MG63 (cell line): ENCODE data around the gene WDR76. TPM values are rescaled to one million over a fixed set of nuclear protein-coding genes. Genes with fewer than 3 reads are reported as not detected.
"Not testable (repeated sequence)": the region's sequence is repeated elsewhere in the genome, so short reads cannot be mapped to it uniquely, and the experiment has no call there.

Experiments used
- DNase-seq: peaks from one replicate; pipeline ENCODE4 v3.0.0-alpha.2; 2020
- H3K27me3 ChIP-seq: fragments of 250-450 bp; sonication (Bioruptor Pico); 2 replicates; pipeline ENCODE4 v1.5.1; 2020; ENCODE audit warnings: mild to moderate bottlenecking, moderate library complexity
- H3K36me3 ChIP-seq: fragments of 250-450 bp; sonication (Bioruptor Pico); 2 replicates; pipeline ENCODE4 v1.5.1; 2020; ENCODE audit warnings: mild to moderate bottlenecking, moderate library complexity
- H3K4me3 ChIP-seq: fragments of 250-450 bp; sonication (Bioruptor Pico); 2 replicates; pipeline ENCODE4 v1.5.1; 2020; ENCODE audit warnings: mild to moderate bottlenecking, moderate library complexity
- H3K9me3 ChIP-seq: fragments of 250-450 bp; sonication (Bioruptor Pico); 2 replicates; pipeline ENCODE4 v1.5.1; 2020; ENCODE audit warnings: mild to moderate bottlenecking, moderate library complexity
- total RNA-seq: library from RNA; depleted of rRNA; stranded (reverse); fragments of >200 nt; shearing (Covaris generic); gene quantifications from 2 replicates; pipeline ENCODE4 v1.2.3, GENCODE V29; 2014; ENCODE audit warnings: low replicate concordance

WDR76 gene
- total RNA-seq, 1 experiment from 2014 or later: 49.9 TPM

GRCh38 chr15:43802676-43803075, 24.1 kb upstream of the WDR76 start:
- not testable (repeated sequence) for H3K27me3 ChIP-seq, H3K4me3 ChIP-seq, DNase-seq, H3K9me3 ChIP-seq
- H3K36me3 ChIP-seq: peaks cover 82% of the 10 kb centered on the region

GRCh38 chr15:43808435-43808950, 18.3 kb upstream of the WDR76 start:
- Histone ChIP-seq H3K27me3 (no peaks in the 10 kb centered on the region), H3K9me3 (no peaks in the 10 kb centered on the region), H3K4me3 (no peak overlapping the region), H3K36me3 (peaks cover 83% of the 10 kb centered on the region)
- no peak for DNase-seq

- peaks cover 89% of the 10 kb centered on the region for H3K36me3 ChIP-seq
- no peak overlapping the region for H3K4me3 ChIP-seq
- no peaks in the 10 kb centered on the region for H3K27me3 ChIP-seq
- no peak for DNase-seq
- no peaks in the 10 kb centered on the region for H3K9me3 ChIP-seq
These were observed 17.7 kb upstream of the WDR76 start for GRCh38 chr15:43808960-43809678.

- H3K9me3 ChIP-seq, H3K4me3 ChIP-seq, H3K27me3 ChIP-seq, DNase-seq: not testable (repeated sequence)
- peaks cover 87% of the 10 kb centered on the region for H3K36me3 ChIP-seq
These were observed 11.7 kb upstream of the WDR76 start for GRCh38 chr15:43815064-43815463.

GRCh38 chr15:43821505-43821904, 5.3 kb upstream of the WDR76 start:
- Histone ChIP-seq H3K36me3 (peaks cover 42% of the 10 kb centered on the region), H3K4me3 (no peak overlapping the region), H3K27me3 (no peaks in the 10 kb centered on the region), H3K9me3 (no peaks in the 10 kb centered on the region)
- DNase-seq: no peak

- H3K4me3 ChIP-seq: peak within 1 kb of the TSS; percentile 74
- no peaks in the 10 kb centered on the region for H3K27me3 ChIP-seq
- no peaks in the 10 kb centered on the region for H3K9me3 ChIP-seq
- H3K36me3 ChIP-seq: peaks cover 35% of the 10 kb centered on the region
- DNase-seq: peak; percentile 95
These were observed 2.2 kb upstream of the WDR76 start, which contains the start of gene MFAP1 for GRCh38 chr15:43824302-43825246. Gene MFAP1 (minus strand): TSS chr15:43824690. CDS start chr15:43824569, 121 bp downstream.

- peaks cover 35% of the 10 kb centered on the region for H3K36me3 ChIP-seq
- H3K4me3 ChIP-seq, H3K27me3 ChIP-seq, DNase-seq, H3K9me3 ChIP-seq: not testable (repeated sequence)
These were observed 1.5 kb upstream of the WDR76 start for GRCh38 chr15:43825305-43825704.

- H3K9me3 ChIP-seq: no peaks in the 10 kb centered on the region
- peak overlapping the region; percentile 57 for H3K4me3 ChIP-seq
- peaks cover 38% of the 10 kb centered on the region for H3K36me3 ChIP-seq
- DNase-seq: no peak
- no peaks in the 10 kb centered on the region for H3K27me3 ChIP-seq
These were observed 734 bp upstream of the WDR76 start for GRCh38 chr15:43826029-43826507.

GRCh38 chr15:43828061-43828657, 1.4 kb downstream of the WDR76 start:
- Histone ChIP-seq H3K27me3 (no peaks in the 10 kb centered on the region), H3K4me3 (peak overlapping the region; percentile 57), H3K9me3 (no peaks in the 10 kb centered on the region), H3K36me3 (peaks cover 39% of the 10 kb centered on the region)
- no peak for DNase-seq

GRCh38 chr15:43829951-43830540, 3.2 kb downstream of the WDR76 start:
- H3K27me3 ChIP-seq, DNase-seq, H3K9me3 ChIP-seq, H3K4me3 ChIP-seq: not testable (repeated sequence)
- H3K36me3 ChIP-seq: peaks cover 51% of the 10 kb centered on the region

- not testable (repeated sequence) for H3K27me3 ChIP-seq, DNase-seq, H3K4me3 ChIP-seq, H3K9me3 ChIP-seq
- peaks cover 57% of the 10 kb centered on the region for H3K36me3 ChIP-seq
These were observed 4.0 kb downstream of the WDR76 start for GRCh38 chr15:43830691-43831275.

GRCh38 chr15:43831519-43832052, 4.8 kb downstream of the WDR76 start:
- H3K4me3 ChIP-seq, H3K27me3 ChIP-seq, DNase-seq, H3K9me3 ChIP-seq: not testable (repeated sequence)
- peaks cover 65% of the 10 kb centered on the region for H3K36me3 ChIP-seq

GRCh38 chr15:43832485-43832884, 5.7 kb downstream of the WDR76 start:
- H3K36me3 ChIP-seq: peaks cover 72% of the 10 kb centered on the region
- not testable (repeated sequence) for H3K27me3 ChIP-seq, H3K4me3 ChIP-seq, H3K9me3 ChIP-seq, DNase-seq

GRCh38 chr15:43845421-43845820, 18.6 kb downstream of the WDR76 start:
- H3K9me3 ChIP-seq: no peaks in the 10 kb centered on the region
- no peak overlapping the region for H3K4me3 ChIP-seq
- H3K27me3 ChIP-seq: no peaks in the 10 kb centered on the region
- no peak for DNase-seq
- H3K36me3 ChIP-seq: peaks cover 63% of the 10 kb centered on the region

GRCh38 chr15:43851251-43851650, 24.4 kb downstream of the WDR76 start:
- DNase-seq: no peak
- no peaks in the 10 kb centered on the region for H3K9me3 ChIP-seq
- no peaks in the 10 kb centered on the region for H3K27me3 ChIP-seq
- H3K4me3 ChIP-seq: no peak overlapping the region
- H3K36me3 ChIP-seq: peaks cover 66% of the 10 kb centered on the region

GRCh38 chr15:43852607-43853006, 25.8 kb downstream of the WDR76 start:
- H3K27me3 ChIP-seq: no peaks in the 10 kb centered on the region
- H3K9me3 ChIP-seq: no peaks in the 10 kb centered on the region
- DNase-seq: no peak
- no peak overlapping the region for H3K4me3 ChIP-seq
- peaks cover 67% of the 10 kb centered on the region for H3K36me3 ChIP-seq
